Measurements from ENCODE around the gene TRAF1.

GRCh38 chr9:120888626-120889025 lies 38.0 kb downstream of the TRAF1 start:
- TF ChIP-seq POLR2A (IDR thresholded peaks at IDR 0.05) (no peak), CTCF (IDR thresholded peaks at IDR 0.05) (no peak)
